Measurements from ENCODE around the gene NRXN3.

Gene NRXN3

DNA sequence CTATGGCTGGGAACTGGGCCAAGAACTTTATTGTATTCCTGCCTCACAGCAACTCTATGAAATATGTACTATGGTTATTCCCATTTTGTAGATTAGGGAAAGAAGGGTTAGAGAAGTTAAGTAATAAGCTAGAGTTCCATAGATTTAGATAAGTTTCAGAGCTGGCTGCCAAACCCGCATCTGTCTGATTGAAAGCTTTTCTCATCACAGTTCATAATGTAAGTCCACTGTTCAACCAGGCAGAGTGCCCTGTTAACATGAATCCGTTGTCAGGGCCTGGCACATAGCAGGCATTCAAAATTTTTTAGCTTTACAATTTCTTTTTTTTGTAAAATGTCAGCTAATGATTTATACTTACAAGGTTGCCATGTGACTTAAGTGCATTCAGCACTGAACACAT, 467.3 kb downstream of the NRXN3 start:
- DNase-seq (ENCODE audit: low read depth in 2 of 2), result no peak

DNA sequence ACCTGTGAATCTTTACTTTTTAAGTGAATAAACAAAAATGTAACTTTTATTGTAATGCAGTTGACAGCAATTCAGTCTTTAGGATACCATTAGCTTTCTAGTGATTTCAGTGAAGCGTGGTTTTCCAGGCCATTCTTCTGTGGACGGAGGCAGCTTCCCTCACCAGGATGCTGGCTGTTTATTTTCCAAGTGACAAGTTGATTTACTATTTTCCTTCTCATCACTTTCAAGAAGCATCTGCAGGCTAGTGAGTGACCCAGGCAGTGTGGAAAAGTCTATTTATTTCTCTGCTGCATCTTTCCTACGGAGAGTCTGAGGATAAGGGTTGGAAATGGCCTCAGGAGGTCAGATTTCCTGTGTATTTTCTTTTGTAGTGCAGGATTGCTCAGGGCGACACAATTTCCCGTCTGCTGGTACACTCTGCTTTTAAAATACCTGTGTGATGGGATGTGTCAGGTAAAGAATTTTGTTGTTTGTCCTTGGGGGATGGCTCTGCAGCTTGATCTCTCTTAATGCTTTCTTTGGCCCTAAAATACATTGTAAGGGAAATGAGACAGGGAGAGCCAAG, 467.8 kb downstream of the NRXN3 start:
- DNase-seq (ENCODE audit: low read depth in 2 of 2), result no peak

DNA sequence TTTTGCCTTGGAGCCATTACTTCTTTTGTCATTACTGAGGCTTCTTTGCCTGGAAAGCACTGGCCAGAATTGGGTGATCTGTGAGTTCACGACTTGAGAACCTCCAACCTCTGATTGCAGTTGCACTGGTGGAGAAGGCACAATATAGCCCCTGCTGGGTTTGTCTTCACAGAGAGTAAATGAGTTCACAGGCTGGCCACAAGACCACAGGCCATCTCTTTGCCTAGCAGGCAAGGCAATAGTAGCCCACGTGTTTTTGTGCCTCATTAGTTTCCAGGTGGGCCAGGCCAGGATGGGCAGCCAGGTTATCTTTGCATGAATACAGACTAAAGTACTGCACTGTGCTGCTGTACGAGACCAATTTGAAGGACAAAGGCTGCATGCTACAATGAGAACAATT, 468.8 kb downstream of the NRXN3 start:
- DNase-seq (ENCODE audit: low read depth in 2 of 2), result no peak

DNA sequence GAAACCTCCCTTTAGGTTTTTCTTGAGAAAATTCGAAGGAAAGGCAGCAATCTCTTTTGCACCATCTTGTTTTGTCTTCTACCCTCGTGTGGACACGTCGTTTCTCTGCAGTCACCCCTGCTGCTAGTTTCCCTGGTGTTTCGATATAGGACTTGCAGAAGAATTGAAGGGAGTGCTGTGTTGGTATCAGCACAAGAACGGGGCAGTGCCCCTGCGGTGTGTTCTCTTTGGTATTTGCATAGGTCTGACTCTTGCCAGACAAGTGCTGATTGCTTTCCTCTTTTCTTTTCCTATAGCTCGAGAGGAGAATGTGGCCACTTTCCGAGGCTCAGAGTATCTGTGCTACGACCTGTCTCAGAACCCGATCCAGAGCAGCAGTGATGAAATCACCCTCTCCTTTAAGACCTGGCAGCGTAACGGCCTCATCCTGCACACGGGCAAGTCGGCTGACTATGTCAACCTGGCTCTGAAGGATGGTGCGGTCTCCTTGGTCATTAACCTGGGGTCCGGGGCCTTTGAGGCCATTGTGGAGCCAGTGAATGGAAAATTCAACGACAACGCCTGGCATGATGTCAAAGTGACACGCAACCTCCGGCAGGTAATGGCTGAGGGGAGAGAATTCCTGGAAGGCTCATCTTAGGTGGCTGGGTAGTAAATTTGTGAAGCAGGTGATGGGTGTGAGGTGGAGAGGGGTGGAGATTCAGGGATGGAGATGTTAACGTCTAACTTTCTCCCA, 474.8 kb downstream of the NRXN3 start:
- no peak for DNase-seq (ENCODE audit: low read depth in 2 of 2)

DNA sequence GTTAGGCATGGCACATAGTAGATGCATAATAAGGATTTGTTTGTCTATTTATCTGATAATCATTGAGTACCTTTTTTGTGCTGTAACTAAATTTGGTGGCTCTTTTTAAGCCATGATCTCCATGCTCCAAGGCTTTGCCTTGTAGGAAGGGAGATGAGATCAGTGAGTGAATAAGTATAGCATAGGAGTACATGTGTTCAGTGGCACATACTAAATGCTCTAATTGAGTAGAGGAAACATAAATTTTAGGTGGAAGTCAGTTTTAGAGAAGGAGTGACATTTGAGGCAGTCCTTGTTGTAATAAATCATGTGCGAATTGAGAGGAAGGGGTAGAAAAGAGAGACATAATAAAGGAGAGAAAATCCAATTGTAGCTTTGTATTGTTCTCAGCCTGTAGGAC, 482.6 kb downstream of the NRXN3 start:
- no peak for DNase-seq (ENCODE audit: low read depth in 2 of 2)

DNA sequence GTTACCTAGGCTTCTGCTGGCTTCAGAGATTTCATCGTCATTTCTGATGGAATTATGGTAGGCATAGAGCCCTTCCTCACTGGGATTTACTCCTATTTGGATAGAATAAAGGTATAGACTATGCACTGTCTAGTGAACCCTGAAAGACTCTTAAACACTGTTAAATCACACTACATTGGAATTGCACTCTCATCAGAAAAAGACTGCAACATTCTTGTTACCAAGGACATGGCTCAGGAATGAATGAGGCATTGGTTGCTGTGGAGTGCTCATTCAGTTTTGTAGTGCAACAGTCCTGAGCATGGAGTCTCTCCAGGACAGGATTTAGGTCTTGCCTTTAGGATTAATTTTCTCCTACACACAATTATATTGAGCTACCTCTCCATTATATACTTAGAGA, 483.0 kb downstream of the NRXN3 start:
- DNase-seq (ENCODE audit: low read depth in 2 of 2), result no peak

DNA sequence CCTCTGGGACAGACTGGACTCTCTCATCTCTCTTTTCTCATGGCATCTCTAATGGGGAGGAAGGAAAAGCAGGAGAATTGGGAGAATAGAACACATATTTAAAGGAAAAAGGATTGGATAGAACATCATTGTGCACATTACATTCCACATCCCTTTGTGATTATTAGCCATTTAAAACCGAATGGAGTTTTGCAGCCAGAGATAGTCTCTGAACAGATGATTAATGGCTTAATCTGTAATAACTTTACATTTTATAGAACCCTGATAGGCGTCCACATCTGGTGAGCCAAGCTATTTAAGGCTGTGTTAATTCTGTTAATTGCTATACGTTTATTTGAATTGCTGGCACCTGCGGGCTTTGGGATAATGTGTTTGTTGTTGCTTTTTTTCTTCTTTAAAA, 487.3 kb downstream of the NRXN3 start:
- DNase-seq (ENCODE audit: low read depth in 2 of 2), result no peak

DNA sequence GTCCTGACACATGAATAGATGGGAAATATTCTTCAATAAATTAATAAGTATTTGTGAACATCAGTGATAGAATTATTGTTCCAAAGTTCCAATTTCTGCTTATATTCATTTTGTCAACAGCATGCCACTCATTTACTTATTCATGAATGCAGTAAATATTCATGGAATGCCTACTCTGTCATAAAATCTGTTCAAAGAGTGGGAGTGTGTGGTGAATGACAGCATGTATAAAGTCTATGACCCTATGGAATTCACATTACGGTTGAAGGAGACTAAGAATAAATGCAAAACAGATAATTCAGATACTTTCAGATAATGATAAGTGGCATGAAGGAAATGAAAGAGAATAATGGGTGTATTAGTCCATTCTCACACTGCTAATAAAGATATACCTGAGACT, 494.7 kb downstream of the NRXN3 start:
- no peak for DNase-seq (ENCODE audit: low read depth in 2 of 2)

DNA sequence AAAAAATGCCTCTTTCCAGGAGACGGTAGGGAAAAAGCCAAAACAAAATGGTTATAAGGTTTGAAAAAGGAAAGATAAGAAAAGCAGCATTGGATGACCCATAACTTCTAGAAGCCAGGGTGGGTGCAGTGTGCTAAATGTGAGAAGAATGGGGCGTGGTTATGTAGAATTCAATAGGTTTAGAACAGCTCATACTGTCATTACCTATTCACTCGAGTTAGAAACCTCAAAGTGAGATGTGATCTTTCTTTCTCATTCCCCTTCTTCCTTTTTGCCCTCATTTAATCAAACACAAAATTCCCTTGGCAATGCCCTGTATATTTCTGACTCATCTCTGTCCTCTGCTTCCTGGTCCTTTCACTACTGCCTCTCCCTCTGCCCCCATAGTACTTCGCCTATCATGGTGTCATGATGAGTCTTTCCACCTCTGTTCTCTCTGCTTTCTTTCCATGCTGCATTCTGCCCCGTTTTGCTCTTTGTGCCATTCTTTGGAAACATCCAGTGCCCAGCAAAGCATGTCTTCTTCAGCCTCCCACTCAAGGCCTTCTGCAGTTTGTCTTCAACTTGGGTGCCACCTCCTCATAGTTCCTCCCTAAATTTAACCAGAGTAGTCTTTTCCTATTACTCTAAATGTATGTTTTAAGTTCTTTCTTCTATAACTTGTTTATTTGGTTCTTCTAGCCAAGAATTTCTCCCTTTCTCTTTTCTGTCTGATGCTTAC, 496.3 kb downstream of the NRXN3 start:
- DNase-seq (ENCODE audit: low read depth in 2 of 2), result no peak

DNA sequence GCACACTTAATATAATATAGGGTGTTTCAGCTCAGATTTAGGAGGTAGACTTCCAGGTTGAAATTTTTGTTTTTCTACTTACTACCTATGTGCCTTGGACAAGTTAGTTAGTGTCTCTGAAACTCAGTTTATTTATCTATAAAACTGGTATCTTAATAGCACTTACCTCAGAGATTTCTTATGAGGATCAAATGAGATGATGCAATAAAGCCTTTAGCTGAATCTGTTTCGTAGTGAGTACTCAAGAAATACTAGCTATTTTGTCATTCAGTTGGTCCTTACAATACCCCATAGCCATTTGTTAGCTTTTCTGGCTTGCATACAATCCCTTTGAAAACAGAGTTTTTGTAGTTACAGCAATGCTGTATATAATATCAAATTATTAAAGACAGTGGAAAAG, 497.0 kb downstream of the NRXN3 start:
- no peak for DNase-seq (ENCODE audit: low read depth in 2 of 2)

DNA sequence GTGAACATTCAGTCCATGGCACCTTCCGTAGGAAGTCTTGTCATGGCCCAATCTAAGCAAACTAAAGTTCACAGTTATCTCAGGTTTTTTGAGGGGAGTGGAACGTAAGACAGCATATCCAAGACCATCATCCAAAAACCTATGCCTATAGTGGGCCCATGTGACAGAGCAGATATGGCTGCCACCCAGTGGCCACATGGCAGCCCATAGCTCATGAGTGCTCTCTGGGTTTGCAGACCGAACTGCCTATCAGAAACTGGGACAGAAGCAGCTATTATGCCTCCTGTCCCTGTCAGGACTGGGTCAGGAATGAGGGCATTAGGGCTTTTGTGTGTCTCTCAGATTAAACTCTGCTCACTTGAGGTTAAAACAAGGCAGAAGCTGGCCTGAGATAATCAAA, 503.7 kb downstream of the NRXN3 start:
- no peak for DNase-seq (ENCODE audit: low read depth in 2 of 2)

DNA sequence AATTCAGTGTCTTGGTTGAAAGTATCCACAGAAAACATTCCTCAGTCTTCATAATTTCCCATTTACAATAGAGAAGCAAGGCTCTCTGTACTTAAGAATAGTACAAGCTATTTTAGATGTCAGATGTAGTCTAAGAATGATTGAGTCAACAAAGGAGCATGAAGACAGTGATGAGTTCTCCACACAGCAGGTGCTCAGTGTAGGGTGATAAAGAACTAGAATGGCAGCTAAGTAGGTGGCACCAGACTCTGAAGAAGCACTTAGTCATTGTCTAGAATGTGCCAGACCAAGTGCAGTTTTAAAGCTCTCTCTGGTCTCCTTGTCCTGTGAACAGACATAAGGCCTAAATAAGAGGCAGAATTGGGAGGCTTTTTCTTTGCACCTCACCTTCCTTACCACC, 504.6 kb downstream of the NRXN3 start:
- DNase-seq (ENCODE audit: low read depth in 2 of 2), result no peak

DNA sequence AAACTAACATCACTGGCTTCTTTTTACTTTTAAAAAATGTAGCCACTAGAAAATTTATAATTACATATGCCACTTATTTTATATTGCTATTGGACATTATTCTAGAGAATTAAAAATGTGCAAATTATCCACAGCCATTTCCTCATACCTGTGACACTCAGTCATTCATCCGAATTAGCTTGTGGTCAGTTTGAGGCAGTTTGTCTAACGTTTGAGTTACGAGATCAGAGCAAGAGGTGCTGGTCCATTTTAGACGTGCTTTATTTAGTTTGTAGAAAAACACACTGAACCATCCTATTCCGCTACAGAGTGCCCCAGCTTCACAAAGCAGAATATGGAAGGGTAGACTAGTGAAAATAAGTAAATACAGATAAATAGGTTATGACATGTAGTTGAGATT, 513.0 kb downstream of the NRXN3 start:
- DNase-seq (ENCODE audit: low read depth in 2 of 2), result no peak

DNA sequence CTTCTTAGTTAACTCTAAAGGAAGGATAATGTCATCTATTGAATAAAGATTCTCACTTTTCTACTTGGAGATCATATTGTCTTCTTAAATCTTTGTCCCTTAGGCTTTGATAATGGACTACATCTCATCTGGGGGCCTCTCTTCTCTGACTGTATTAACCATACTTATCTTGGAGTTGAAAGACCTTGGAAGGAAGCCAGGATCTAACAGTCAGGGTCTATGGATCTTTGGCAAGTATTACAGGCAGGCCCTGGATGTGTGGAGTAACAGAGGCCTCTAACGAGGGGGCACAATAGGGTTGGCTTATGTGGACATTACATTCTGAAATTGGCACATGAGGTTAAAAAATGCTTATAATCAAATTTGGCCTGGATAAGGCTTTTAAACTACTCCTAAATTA, 513.8 kb downstream of the NRXN3 start:
- no peak for DNase-seq (ENCODE audit: low read depth in 2 of 2)

DNA sequence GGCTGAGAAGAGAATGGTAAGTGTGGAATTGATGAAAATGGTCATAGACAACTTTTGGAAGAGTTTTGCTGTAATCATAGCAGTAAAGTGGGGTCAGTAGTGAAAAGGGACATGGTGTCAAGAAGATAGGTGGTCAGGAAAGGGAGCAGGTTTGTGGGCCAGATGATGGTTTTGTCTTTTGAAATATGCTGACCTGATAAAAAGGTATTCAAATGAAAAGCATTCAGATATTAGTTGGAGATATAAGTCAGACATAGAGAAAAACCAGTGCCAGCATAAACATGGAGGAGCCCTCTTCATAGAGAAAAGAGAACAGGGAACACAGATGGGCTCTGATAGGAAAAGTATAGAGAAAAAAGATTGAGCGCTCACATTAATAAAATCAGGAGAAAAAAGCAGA, 518.3 kb downstream of the NRXN3 start:
- DNase-seq (ENCODE audit: low read depth in 2 of 2), result no peak

DNA sequence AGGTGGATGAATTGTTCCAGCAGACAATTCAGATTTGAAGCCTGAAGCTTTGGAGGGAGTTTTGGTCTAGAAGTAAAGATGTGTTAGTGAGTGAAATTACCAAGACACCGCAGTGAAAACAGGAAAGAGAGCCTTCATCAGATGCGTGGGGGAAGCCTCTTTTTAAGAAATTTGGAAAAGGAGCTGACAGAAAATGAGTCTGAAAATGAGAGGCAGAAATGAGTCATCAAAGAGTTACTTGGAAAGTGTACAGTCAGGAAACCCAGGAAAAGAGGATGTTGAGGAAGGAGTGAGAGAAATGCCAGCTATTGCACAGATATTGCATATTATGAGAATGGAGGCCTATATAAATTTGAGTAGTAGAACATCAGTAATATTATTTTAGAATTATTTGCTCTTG, 520.7 kb downstream of the NRXN3 start:
- no peak for DNase-seq (ENCODE audit: low read depth in 2 of 2)

DNA sequence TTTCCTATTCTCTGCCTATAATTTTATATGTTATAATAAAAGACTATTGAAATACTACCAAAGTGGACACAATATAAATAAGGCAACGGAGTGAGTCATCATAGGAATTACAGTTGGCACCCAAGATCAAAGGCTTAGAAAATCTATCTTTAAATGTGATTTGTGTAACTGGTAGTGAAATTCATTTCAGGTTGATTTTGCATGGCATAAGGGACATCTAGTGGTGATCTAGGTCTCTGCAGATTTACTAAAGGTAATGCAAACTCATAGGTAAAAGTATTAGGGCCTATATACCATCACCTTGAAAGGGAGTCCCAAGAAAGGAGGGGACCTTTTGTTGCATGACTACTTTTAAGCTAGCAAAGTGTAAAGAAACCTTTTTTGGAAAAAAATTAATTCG, 527.2 kb downstream of the NRXN3 start:
- no peak for DNase-seq (ENCODE audit: low read depth in 2 of 2)

DNA sequence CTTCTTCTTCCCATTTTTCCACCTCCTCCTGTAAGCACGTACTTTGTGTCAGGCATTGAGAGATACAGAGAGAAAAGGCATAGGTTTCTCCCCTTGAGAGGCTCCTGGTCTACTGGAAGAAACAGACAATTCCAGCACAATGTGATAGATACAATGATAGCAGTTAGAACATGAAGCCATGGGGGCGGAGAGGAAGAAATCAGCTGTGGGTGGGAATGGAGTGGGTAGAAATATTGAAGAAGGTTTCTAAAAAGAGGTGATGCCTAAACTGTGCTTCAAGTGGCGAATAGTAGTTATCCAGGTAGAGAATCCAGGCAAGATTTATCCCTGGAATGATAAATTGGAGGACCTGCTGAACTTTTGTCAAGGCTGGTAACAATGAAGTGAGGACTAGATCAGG, 528.8 kb downstream of the NRXN3 start:
- no peak for DNase-seq (ENCODE audit: low read depth in 2 of 2)

DNA sequence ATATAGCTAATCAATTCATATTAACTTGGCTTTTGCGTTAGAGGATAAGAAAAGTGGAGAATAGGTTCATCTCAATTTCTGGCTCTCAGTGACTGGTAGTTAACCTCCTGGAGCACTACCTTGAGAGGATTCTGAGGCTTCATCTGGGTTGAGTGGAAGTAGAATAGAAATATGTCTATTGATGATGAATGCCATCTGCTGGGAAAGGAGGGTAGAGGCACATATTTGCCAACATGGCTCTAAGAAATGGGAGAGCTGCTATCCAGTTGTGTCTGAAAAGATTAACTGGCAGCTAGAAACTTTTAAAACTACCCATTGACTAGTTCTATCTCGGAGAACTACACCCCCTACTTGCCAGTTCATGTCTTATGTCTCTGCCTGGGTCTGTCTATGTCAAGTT, 530.1 kb downstream of the NRXN3 start:
- no peak for DNase-seq (ENCODE audit: low read depth in 2 of 2)

DNA sequence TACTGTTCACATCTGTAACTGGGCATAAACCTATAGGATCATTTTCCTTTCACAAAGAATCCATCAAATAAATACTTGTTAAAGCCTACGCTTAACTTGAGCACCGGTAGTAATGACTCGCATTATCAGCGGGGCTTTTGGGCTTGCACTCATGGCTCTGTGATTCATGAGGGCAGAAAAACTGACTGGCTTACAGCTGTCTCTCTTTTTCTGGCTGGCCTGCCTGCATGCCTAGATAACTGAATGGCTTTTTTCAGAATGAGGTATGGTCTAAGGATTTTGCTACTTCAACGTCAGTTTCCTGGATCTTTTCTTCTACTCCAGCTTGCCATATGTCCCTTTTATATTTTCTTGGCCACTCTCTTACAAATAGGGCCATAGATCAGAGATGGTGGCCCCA, 531.1 kb downstream of the NRXN3 start:
- no peak for DNase-seq (ENCODE audit: low read depth in 2 of 2)

DNA sequence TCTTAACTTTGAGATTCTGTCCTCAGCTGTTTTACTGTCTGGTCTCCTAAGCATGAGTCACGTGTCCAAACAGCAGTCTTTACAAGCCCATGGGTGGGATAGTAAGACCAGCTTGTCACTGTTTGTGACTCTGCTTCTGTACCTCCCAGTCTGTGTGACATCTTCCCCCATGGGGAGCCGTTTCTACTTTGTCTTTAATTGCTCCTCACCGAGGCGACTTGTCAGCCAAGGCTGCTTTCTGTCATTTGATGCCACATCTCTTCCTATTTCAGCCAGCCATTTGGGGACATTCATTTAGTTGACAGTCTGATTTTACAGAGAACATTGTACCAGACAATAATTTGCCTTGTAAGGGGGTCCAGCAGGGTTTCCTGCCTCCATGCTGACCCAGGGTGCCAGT, 534.8 kb downstream of the NRXN3 start:
- no peak for DNase-seq (ENCODE audit: low read depth in 2 of 2)

DNA sequence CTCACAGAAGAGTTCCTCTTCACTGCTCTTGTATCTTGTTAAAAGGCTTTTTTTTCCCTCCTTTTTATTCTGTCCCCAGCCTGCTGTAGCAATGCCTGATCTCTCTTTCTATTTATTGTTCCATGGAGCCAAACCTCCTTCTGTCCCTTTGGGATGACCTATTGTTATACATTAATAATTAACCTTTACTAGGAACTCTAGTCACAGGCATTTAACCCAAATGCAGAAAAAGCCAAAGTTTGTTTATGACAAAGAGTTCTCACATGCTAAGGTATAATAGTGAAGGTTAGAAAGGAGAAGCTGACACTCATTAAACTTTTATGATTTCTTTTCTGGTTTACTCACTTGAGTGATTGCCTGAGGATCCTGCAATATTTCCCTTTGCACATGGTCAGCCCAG, 535.8 kb downstream of the NRXN3 start:
- DNase-seq (ENCODE audit: low read depth in 2 of 2), result no peak

DNA sequence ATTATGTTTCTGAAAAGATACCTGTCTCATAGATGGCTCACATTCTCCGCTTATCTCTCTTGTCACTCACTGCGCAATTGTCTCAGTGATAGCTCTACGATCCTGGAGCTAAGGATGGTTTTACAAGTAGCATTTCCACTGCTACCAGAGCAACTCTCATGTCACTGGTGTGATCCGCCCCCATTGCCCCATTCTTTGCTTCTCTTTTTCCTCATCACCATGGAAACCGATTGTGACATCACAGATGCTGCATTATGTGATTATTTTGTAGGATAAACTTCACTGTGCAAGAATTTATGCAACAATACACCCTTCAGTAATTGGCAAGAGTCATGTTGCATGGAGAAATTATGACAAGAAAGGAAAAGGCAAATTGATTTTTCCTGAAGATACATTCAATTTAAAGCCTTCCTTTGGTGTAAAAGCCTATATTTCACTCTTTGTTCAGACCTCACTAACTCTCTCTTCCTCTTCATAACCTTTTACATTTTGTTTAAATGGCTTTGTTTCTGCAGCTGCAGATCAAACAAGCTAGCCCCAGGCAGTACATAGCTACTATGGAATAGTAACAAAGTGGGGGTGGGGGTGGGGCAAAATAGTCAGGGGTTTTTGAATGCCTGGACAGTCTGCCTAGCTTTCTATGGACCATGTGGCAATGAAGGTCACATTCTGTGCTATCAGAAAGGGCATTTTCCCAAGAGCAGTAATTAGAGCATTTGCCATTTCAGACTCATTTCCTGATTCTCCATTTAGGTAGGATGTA, 539.8 kb downstream of the NRXN3 start:
- no peak for DNase-seq (ENCODE audit: low read depth in 2 of 2)

Data from stimulated activated CD8-positive, alpha-beta memory T cell treated with anti-CD3 and anti-CD28 coated beads, Interleukin-15, amount 100 ng/mL, for 4 hours (primary cell).